Pons (tissue), 1 donor: ENCODE data around the gene NECAB3.

Experiments used
- DNase-seq: peaks from one replicate; pipeline ENCODE4 v3.0.0-alpha.2; 2016; ENCODE audit warnings: low spot score

NECAB3 gene

DNA sequence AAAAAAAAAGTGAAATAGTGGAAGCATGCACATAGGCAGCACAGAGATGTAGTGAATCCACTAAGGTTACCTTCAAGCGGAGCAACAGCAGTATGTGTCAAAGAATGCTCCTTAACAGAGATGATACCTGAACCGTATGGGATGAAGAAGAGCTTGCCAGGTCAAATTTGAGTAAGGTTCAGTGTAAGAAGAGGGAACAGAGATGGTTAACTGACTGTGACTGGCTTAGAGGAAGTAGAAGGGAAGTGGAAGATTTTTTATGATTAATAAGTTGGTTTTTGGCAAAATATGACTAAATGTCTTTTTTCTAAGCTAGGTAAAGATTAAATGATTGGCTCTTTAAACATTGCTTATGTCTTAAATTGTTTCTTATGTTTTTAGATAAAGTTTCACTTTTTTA lies 64.7 kb downstream of the NECAB3 start:
- DNase-seq = no peak
